ENCODE measurements around the gene MOCS3.

Gene MOCS3

DNA sequence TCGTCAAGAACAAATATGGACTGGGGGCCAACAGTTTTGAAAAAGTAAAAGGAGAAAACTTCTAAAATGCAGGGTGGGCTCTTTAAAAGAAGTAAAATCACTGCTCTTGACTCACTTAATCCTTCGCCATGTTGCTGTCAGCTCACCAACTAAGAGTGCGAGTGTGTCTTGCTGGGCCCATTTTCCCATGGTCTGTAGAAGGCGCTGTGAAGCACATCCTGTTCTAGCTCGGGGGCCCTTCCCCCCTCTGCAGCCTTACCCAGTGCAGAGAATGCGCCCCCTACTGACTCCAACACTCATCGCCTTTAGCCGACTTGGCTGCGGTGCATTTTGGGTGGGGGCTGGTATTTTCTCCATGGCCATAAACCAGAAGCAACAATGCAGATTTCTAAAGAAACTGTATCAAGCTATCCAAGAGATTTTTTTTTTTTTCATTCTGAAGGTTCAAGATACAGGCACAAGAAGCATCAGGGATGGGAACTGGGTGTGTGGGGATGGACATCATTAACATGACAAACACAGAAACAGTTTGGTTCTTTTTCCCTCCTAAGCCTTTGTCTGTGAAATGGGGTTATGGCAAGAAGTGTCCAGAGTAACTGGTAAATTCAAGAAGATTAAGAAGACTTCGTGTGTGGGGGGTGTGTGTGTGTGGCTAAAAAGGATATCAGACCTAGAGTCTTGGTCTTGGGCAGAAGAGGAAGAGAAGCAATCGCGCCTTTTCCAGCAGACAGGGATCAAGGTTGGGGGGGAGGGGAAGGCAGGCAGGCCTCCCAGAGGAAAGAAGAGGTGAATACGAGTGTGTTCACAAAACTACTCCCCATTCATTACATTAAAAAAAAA, 29.1 kb upstream of the MOCS3 start:
- peaks cover 16% of the 10 kb centered on the region for H3K36me3 ChIP-seq
- H3K4me3 ChIP-seq (ENCODE audit: low read depth in 1 of 2, low read length in 1 of 2), result peak overlapping the region; percentile 77 to 84
- H3K4me1 ChIP-seq (ENCODE audit: control insufficient read depth in 1 of 2, insufficient read depth in 1 of 2, low read depth in 1 of 2, low read length in 1 of 2), result peaks cover 19 to 47% of the 10 kb centered on the region in 2 experiments

DNA sequence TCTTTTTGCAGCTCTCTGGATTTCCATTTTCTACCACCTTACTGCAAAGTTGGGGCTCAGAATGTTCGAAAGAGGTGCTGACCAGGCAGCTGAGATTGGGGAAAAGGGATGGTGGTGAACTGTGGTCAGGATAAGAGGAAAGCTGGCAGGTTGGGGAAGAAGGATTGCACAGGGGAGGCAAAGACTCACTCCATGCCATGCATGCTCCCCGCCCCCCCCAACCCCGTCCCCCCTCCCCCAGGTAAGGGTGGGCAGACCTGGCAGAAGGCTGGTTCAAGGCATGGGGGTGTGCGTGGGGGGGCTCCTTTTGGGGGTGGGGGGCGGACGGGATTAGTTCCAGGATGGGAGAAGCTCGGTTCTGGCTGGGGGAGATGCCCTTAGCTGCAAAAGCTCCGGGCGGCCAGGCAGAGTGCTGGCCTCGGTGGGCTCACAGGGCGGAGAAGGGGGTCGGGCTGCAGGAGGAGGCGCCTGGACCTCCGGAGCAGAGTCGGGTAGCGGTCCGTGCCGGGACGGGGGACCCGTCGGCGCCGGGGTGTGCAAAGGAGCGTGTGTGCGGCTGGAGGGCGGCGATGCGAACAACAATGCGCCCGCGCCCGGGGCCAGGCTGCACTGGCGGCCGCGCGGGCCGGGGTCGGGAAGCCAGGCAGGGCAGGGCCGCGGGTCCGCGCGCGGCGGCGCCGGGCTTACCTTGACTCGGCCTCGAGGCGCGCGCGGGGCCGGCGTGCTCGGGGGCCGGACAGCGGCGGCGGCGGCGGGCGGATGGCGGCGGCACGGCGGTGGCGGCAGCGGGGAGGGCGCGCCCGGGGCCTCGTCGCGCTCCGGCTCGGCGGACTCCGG, 28.3 kb upstream of the MOCS3 start:
- Histone ChIP-seq H3K36me3 (peaks cover 25% of the 10 kb centered on the region), H3K4me1 (ENCODE audit: control insufficient read depth in 1 of 2, insufficient read depth in 1 of 2, low read depth in 1 of 2, low read length in 1 of 2) (peaks cover 19 to 46% of the 10 kb centered on the region in 2 experiments)
- no peak for TF ChIP-seq CTCF (IDR thresholded peaks at IDR 0.05)

More for the DNA sequence above, 29.1 kb upstream of the MOCS3 start:
- no peaks in the 10 kb centered on the region for H3K9me3 ChIP-seq
- peak overlapping the region; percentile 94 for H3K27ac ChIP-seq
- H3K27me3 ChIP-seq, result no peaks in the 10 kb centered on the region
- TF ChIP-seq CTCF (IDR thresholded peaks at IDR 0.05), result peak; percentile 83

GRCh38 chr20:50930976-50931305, 27.7 kb upstream of the MOCS3 start:
- Histone ChIP-seq H3K36me3 (peaks cover 30% of the 10 kb centered on the region), H3K4me1 (ENCODE audit: control insufficient read depth in 1 of 2, insufficient read depth in 1 of 2, low read depth in 1 of 2, low read length in 1 of 2) (peaks cover 19 to 46% of the 10 kb centered on the region in 2 experiments), H3K9me3 (no peaks in the 10 kb centered on the region), H3K27me3 (no peaks in the 10 kb centered on the region), H3K4me3 (ENCODE audit: low read depth in 1 of 2, low read length in 1 of 2) (peak overlapping the region; percentile 79 to 84), H3K27ac (peak overlapping the region; percentile 94)
- TF ChIP-seq CTCF (IDR thresholded peaks at IDR 0.05), result no peak

More for the DNA sequence above, 28.3 kb upstream of the MOCS3 start:
- Histone ChIP-seq H3K27me3 (no peaks in the 10 kb centered on the region), H3K4me3 (ENCODE audit: low read depth in 1 of 2, low read length in 1 of 2) (peak overlapping the region; percentile 77 to 84), H3K9me3 (no peaks in the 10 kb centered on the region), H3K27ac (peak overlapping the region; percentile 94)

GRCh38 chr20:50931306-50932015, 27.2 kb upstream of the MOCS3 start, which contains the start of gene ADNP:
Gene ADNP, minus strand, starts transcription at chr20:50931437. Its CDS starts 27,441 bp downstream, at chr20:50903996.
- peak within 1 kb of the TSS; percentile 79 to 84 for H3K4me3 ChIP-seq (ENCODE audit: low read depth in 1 of 2, low read length in 1 of 2)
- TF ChIP-seq CTCF (IDR thresholded peaks at IDR 0.05), result peak; percentile 89
- H3K36me3 ChIP-seq, result peaks cover 36% of the 10 kb centered on the region
- H3K9me3 ChIP-seq, result no peaks in the 10 kb centered on the region
- peaks cover 19 to 43% of the 10 kb centered on the region in 2 experiments for H3K4me1 ChIP-seq (ENCODE audit: control insufficient read depth in 1 of 2, insufficient read depth in 1 of 2, low read depth in 1 of 2, low read length in 1 of 2)
- H3K27ac ChIP-seq, result peak within 1 kb of the TSS; percentile 94
- no peaks in the 10 kb centered on the region for H3K27me3 ChIP-seq

DNA sequence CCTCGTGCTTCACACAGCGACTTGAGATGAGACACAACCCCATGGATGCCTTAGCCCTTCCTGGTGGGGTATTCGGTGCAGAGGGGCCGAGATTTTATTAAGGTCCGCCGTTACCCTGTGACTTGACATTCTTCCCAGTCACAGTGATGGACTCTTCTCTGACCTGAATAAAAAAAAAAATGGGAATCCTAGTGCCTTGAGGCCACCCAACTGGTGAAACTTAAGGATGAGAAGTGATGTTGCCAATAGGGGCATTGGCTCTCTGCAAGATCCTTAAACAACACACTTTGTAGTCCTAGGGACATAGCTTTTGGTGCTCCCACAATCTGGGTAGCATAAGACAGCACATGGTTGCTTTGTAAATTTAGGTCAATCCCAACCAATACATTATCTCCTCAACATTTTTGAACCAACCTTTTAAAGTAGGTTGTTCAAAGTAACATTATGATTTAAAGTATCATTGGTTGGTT, 26.6 kb upstream of the MOCS3 start:
- peak overlapping the region; percentile 79 to 84 for H3K4me3 ChIP-seq (ENCODE audit: low read depth in 1 of 2, low read length in 1 of 2)
- H3K27me3 ChIP-seq, result no peaks in the 10 kb centered on the region
- peaks cover 19 to 37% of the 10 kb centered on the region in 2 experiments for H3K4me1 ChIP-seq (ENCODE audit: control insufficient read depth in 1 of 2, insufficient read depth in 1 of 2, low read depth in 1 of 2, low read length in 1 of 2)
- peak overlapping the region; percentile 94 for H3K27ac ChIP-seq
- H3K9me3 ChIP-seq, result no peaks in the 10 kb centered on the region
- peaks cover 39% of the 10 kb centered on the region for H3K36me3 ChIP-seq
- TF ChIP-seq CTCF (IDR thresholded peaks at IDR 0.05), result no peak
